Suprapubic skin (tissue), 4 donors: Measurements from ENCODE around the gene TKT. TPM values are rescaled to one million over a fixed set of nuclear protein-coding genes. Genes with fewer than 3 reads are reported as not detected.

Experiments
- DNase-seq, 2 donors: peaks; one replicate each; pipeline ENCODE4 v3.0.0-alpha.2; 2019; ENCODE audit warnings: low spot score in 2 of 2
- H3K27ac ChIP-seq: fragments of 200-600 bp; sonication (generic); one replicate; pipeline ENCODE4 v1.5.1; 2019
- H3K27me3 ChIP-seq: fragments of 200-600 bp; sonication (generic); one replicate; pipeline ENCODE4 v1.5.1; 2019
- H3K36me3 ChIP-seq: fragments of 200-600 bp; sonication (generic); one replicate; pipeline ENCODE4 v1.5.1; 2019
- H3K4me1 ChIP-seq: fragments of 200-600 bp; sonication (generic); one replicate; pipeline ENCODE4 v1.5.1; 2019
- H3K4me3 ChIP-seq: fragments of 200-600 bp; sonication (generic); one replicate; pipeline ENCODE4 v1.5.1; 2019; ENCODE audit warnings: mild to moderate bottlenecking
- H3K9me3 ChIP-seq: fragments of 200-600 bp; sonication (generic); one replicate; pipeline ENCODE4 v1.5.1; 2019
- EP300 ChIP-seq: sonication (generic); formaldehyde crosslinking; IDR thresholded peaks from one replicate; pipeline ENCODE4 v1.6.1; 2017; ENCODE audit warnings: antibody characterized with exemption
- POLR2A ChIP-seq, 2 donors: fragments of 450-650 bp; IDR thresholded peaks; one replicate each; pipeline ENCODE4 v1.6.1; 2017; ENCODE audit warnings: antibody characterized with exemption in 2 of 2, mild to moderate bottlenecking in 2 of 2, moderate library complexity in 2 of 2
- POLR2AphosphoS5 ChIP-seq, 3 donors: sonication (generic); formaldehyde crosslinking; IDR thresholded peaks; one replicate each; pipeline ENCODE4 v1.6.1; 2017; ENCODE audit warnings: antibody characterized with exemption in 3 of 3
- WGBS: methylation state at CpG from one replicate; pipeline ENCODE4 v1.1.5; 2018; 5-methylcytosine and 5-hydroxymethylcytosine counted together
- total RNA-seq, 4 donors: library from RNA; depleted of rRNA; stranded (reverse); fragments of >200 nt; gene quantifications; one replicate each; pipeline ENCODE4 v1.1.0, GENCODE V29; 2016
- TF ChIP-seq, protein P1 (sequence below), 2 donors: fragments of 200-600 bp in 1 of 2; fragments of 450-650 bp in 1 of 2; sonication (generic) in 1 of 2; IDR thresholded peaks; one replicate each; pipeline ENCODE4 v1.5.1; 2016 to 2019; ENCODE audit warnings: antibody characterized with exemption in 2 of 2, mild to moderate bottlenecking in 1 of 2, moderate library complexity in 1 of 2

The TKT gene
- total RNA-seq, 4 donors from 2014 or later: 107 to 194 (median 155) TPM

DNA sequence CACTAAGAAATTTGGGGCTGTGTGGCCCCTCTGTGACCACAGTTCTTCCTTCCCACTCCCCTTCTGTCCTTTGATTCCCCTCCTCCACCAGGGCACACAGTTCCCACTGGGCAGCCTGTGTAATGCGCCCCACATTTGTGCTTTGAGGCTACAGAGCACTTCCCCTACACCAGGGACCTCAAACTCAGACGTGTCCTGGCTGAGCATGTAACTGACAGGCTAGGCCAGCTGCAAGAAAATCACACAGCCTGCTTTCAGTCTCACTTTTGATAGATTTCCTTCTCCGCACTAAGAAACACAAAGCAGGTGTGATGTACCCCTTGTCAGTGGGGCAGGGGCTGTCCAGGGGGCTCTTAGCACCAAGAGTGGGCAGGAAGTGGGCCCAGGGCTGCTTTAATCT lies 65.2 kb downstream of the TKT start:
- H3K27me3 ChIP-seq: no peaks in the 10 kb centered on the region
- H3K4me1 ChIP-seq: peaks cover 12% of the 10 kb centered on the region
- H3K4me3 ChIP-seq: no peak overlapping the region
- TF ChIP-seq, protein P1, sequence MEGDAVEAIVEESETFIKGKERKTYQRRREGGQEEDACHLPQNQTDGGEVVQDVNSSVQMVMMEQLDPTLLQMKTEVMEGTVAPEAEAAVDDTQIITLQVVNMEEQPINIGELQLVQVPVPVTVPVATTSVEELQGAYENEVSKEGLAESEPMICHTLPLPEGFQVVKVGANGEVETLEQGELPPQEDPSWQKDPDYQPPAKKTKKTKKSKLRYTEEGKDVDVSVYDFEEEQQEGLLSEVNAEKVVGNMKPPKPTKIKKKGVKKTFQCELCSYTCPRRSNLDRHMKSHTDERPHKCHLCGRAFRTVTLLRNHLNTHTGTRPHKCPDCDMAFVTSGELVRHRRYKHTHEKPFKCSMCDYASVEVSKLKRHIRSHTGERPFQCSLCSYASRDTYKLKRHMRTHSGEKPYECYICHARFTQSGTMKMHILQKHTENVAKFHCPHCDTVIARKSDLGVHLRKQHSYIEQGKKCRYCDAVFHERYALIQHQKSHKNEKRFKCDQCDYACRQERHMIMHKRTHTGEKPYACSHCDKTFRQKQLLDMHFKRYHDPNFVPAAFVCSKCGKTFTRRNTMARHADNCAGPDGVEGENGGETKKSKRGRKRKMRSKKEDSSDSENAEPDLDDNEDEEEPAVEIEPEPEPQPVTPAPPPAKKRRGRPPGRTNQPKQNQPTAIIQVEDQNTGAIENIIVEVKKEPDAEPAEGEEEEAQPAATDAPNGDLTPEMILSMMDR (IDR thresholded peaks at IDR 0.05): no peak
- TF ChIP-seq POLR2A (IDR thresholded peaks at IDR 0.05): no peak
- no peak for TF ChIP-seq POLR2AphosphoS5 (IDR thresholded peaks at IDR 0.05)
- TF ChIP-seq EP300: no peak
- 70% methylated on average over 3 of the region's 3 CpGs for WGBS
- no peak overlapping the region for H3K27ac ChIP-seq
- no peak for DNase-seq
- H3K9me3 ChIP-seq: no peaks in the 10 kb centered on the region
- H3K36me3 ChIP-seq: peaks cover 50% of the 10 kb centered on the region

DNA sequence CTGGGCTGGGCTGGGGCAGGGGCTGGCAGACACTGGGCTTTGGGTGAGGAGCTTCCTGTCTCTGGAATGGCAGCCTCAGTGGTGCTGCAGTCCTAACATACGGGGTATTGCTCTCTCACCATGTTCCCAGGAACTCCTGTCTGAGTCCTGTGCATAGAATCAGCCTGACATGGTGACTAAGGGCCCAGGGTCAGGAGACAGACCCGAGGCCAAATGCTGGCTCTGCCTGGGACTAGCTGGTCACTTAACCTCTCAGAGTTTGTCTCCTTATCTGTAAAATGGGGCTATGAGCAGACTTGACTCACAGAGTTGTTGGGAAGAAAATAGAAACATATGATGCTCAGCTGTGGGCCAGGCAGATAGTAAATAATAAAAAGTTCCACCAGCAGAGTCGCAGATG lies 66.5 kb downstream of the TKT start:
- Histone ChIP-seq H3K4me3 (no peak overlapping the region), H3K27ac (no peak overlapping the region), H3K9me3 (no peaks in the 10 kb centered on the region), H3K4me1 (peaks cover 12% of the 10 kb centered on the region), H3K36me3 (peaks cover 64% of the 10 kb centered on the region), H3K27me3 (no peaks in the 10 kb centered on the region)
- no peak for DNase-seq
- 82% methylated on average over 3 of the region's 3 CpGs for WGBS
- TF ChIP-seq, protein P1 (IDR thresholded peaks at IDR 0.05): no peak
- TF ChIP-seq EP300 (no peak), POLR2AphosphoS5 (IDR thresholded peaks at IDR 0.05) (no peak), POLR2A (IDR thresholded peaks at IDR 0.05) (no peak)

GRCh38 chr3:53188720-53189119 lies 67.1 kb downstream of the TKT start:
- Histone ChIP-seq H3K27ac (no peak overlapping the region), H3K4me1 (peaks cover 12% of the 10 kb centered on the region), H3K9me3 (no peaks in the 10 kb centered on the region), H3K27me3 (no peaks in the 10 kb centered on the region), H3K36me3 (peaks cover 66% of the 10 kb centered on the region), H3K4me3 (no peak overlapping the region)
- TF ChIP-seq POLR2AphosphoS5 (IDR thresholded peaks at IDR 0.05): no peak
- TF ChIP-seq POLR2A (IDR thresholded peaks at IDR 0.05): no peak
- TF ChIP-seq, protein P1 (IDR thresholded peaks at IDR 0.05): no peak
- no peak for TF ChIP-seq EP300
- WGBS: 91% methylated on average over 7 of the region's 13 CpGs
- no peak for DNase-seq

DNA sequence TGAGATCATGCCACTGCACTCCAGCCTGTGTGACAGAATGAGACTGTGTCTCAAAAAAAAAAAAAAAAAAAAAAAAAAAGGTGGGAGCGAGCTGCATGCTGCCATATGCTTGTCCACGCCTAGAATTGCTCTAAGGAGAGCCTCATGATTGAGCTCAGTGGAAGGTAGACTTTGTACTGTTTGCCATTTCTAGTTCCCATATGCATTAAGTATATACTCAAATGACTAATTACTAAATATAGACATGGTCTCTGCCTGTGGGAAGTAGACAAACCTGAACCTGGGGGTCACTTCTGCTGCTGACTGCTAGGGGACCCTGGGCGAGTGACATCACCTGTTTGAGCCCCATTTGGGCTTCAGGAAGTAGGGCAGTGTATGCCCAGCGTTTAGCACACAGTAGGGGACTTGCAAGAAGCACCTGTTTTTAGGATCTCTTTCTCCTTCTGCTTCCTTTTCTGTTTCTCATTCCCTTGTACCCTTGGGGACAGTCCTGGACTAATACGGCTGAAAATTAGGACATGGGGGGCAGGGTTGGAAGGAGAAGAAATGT lies 67.6 kb downstream of the TKT start:
- H3K27me3 ChIP-seq: no peaks in the 10 kb centered on the region
- no peak overlapping the region for H3K27ac ChIP-seq

DNA sequence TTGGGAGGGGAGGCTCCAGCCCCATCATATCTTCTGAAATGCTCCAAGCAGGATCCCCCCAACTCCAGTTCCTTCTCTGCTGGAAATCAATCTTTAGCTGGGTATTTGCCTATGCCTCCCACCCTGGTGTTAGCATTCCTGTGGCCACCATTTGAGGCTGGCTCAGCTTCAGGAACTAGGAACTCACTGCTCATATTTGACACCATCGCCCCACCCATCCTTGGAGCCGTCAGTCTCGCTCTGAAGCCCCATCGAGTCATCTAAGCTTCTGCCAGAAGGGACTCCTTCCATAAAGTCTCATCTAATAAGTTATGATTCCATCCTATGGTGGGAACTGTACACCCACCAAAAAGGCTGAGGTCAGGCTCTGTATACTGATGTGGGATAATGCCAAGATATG lies 68.4 kb downstream of the TKT start:
- TF ChIP-seq POLR2AphosphoS5 (IDR thresholded peaks at IDR 0.05) (no peak), POLR2A (IDR thresholded peaks at IDR 0.05) (no peak), EP300 (no peak)
- TF ChIP-seq, protein P1 (IDR thresholded peaks at IDR 0.05): no peak
- Histone ChIP-seq H3K27ac (no peak overlapping the region), H3K36me3 (peaks cover 79% of the 10 kb centered on the region), H3K27me3 (no peaks in the 10 kb centered on the region), H3K9me3 (no peaks in the 10 kb centered on the region), H3K4me3 (no peak overlapping the region), H3K4me1 (peaks cover 7% of the 10 kb centered on the region)
- WGBS: 71% methylated on average over 4 of the region's 4 CpGs
- DNase-seq: no peak

More for the DNA sequence above, 67.6 kb downstream of the TKT start:
- H3K9me3 ChIP-seq: no peaks in the 10 kb centered on the region
- peaks cover 8% of the 10 kb centered on the region for H3K4me1 ChIP-seq
- DNase-seq: no peak
- TF ChIP-seq, protein P1 (IDR thresholded peaks at IDR 0.05): no peak
- TF ChIP-seq POLR2A (IDR thresholded peaks at IDR 0.05) (no peak), EP300 (no peak), POLR2AphosphoS5 (IDR thresholded peaks at IDR 0.05) (no peak)
- peaks cover 71% of the 10 kb centered on the region for H3K36me3 ChIP-seq
- H3K4me3 ChIP-seq: no peak overlapping the region
- WGBS: 89% methylated on average over 5 of the region's 5 CpGs
